SU-DHL-6 (cell line): ENCODE data around the gene NBEA.
"Not testable (repeated sequence)": the region's sequence is repeated elsewhere in the genome, so short reads cannot be mapped to it uniquely, and the experiment has no call there.

Experiments used
- CTCF ChIP-seq: fragments of 200-600 bp; sonication (generic); IDR thresholded peaks from one replicate; pipeline ENCODE4 v1.5.1; 2017; ENCODE audit warnings: antibody characterized with exemption, mild to moderate bottlenecking, low read length, moderate library complexity; ENCODE audit not compliant: insufficient read depth, poor library complexity, severe bottlenecking
- EZH2phosphoT487 ChIP-seq: fragments of 200-600 bp; sonication (generic), shearing (Covaris generic); conservative IDR thresholded peaks from 2 replicates; pipeline ENCODE4 v1.6.1; 2018; ENCODE audit warnings: mild to moderate bottlenecking, antibody characterized with exemption, low read length, moderate library complexity, mixed read lengths

DNA sequence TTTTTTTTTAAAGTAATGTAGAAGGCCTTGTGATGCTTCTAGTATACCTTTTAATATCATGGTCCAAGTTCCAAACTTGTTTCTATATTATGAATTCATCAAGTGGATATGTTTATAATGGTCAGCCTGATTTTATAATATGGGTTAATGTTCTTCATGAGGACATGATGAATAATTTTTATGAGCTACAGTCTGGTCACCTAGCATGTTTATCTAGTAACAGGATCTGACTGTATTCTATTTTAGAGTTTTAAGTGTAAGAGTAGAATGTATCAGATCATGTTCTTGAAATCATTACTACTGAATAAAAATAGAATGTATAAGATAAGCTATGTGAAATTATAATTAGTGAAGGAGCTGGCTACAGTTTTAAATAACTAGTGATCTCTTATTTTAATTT is 164.7 kb downstream of the NBEA start:
- not testable (repeated sequence) for TF ChIP-seq EZH2phosphoT487, CTCF
